ENCODE results near the gene GALNT10.

Gene GALNT10

GRCh38 chr5:154295551-154295950 lies 105.0 kb downstream of the GALNT10 start:
- peak overlapping the region; percentile 82 for H3K27ac Mint-ChIP-seq
- no peak for DNase-seq (ENCODE audit: low spot score in 2 of 2)
- no peak overlapping the region for H3K4me3 Mint-ChIP-seq
- H3K4me1 Mint-ChIP-seq, result peaks cover 12% of the 10 kb centered on the region
- ATAC-seq, result no peak
- peaks cover 59% of the 10 kb centered on the region for H3K36me3 Mint-ChIP-seq
- H3K9me3 Mint-ChIP-seq, result no peaks in the 10 kb centered on the region

- no peak overlapping the region for H3K4me3 Mint-ChIP-seq
- H3K4me1 Mint-ChIP-seq, result peaks cover 6% of the 10 kb centered on the region
- no peak overlapping the region for H3K27ac Mint-ChIP-seq
- DNase-seq (ENCODE audit: low spot score in 2 of 2) (no peak), ATAC-seq (no peak)
- no peaks in the 10 kb centered on the region for H3K9me3 Mint-ChIP-seq
- peaks cover 70% of the 10 kb centered on the region for H3K36me3 Mint-ChIP-seq
These were observed 106.1 kb downstream of the GALNT10 start for GRCh38 chr5:154296525-154297159.

- Mint-ChIP-seq H3K4me3 (no peak overlapping the region), H3K27ac (no peak overlapping the region), H3K4me1 (no peaks in the 10 kb centered on the region), H3K36me3 (peaks cover 75% of the 10 kb centered on the region), H3K9me3 (no peaks in the 10 kb centered on the region)
- no peak for DNase-seq (ENCODE audit: low spot score in 2 of 2)
- no peak for ATAC-seq
These were observed 107.5 kb downstream of the GALNT10 start for GRCh38 chr5:154298065-154298464.

GRCh38 chr5:154300207-154300883 lies 109.8 kb downstream of the GALNT10 start:
- Mint-ChIP-seq H3K27ac (no peak overlapping the region), H3K4me3 (no peak overlapping the region), H3K4me1 (no peaks in the 10 kb centered on the region), H3K36me3 (peaks cover 70% of the 10 kb centered on the region), H3K9me3 (peaks cover 7% of the 10 kb centered on the region)
- DNase-seq (ENCODE audit: low spot score in 2 of 2) (peak in 1 of 2 donors; percentile 26), ATAC-seq (no peak)

GRCh38 chr5:154301726-154302125 lies 111.2 kb downstream of the GALNT10 start:
- H3K4me3 Mint-ChIP-seq, result no peak overlapping the region
- peaks cover 9% of the 10 kb centered on the region for H3K4me1 Mint-ChIP-seq
- no peak for ATAC-seq
- peaks cover 7% of the 10 kb centered on the region for H3K9me3 Mint-ChIP-seq
- H3K36me3 Mint-ChIP-seq, result peaks cover 56% of the 10 kb centered on the region
- DNase-seq (ENCODE audit: low spot score in 2 of 2), result no peak
- H3K27ac Mint-ChIP-seq, result no peak overlapping the region

GRCh38 chr5:154302161-154302560 lies 111.6 kb downstream of the GALNT10 start:
- H3K9me3 Mint-ChIP-seq, result peaks cover 7% of the 10 kb centered on the region
- DNase-seq (ENCODE audit: low spot score in 2 of 2), result no peak
- no peak for ATAC-seq
- H3K4me1 Mint-ChIP-seq, result peaks cover 12% of the 10 kb centered on the region
- H3K4me3 Mint-ChIP-seq, result no peak overlapping the region
- peaks cover 52% of the 10 kb centered on the region for H3K36me3 Mint-ChIP-seq
- H3K27ac Mint-ChIP-seq, result no peak overlapping the region

- peaks cover 42% of the 10 kb centered on the region for H3K36me3 Mint-ChIP-seq
- ATAC-seq, result no peak
- peaks cover 12% of the 10 kb centered on the region for H3K4me1 Mint-ChIP-seq
- H3K9me3 Mint-ChIP-seq, result peaks cover 7% of the 10 kb centered on the region
- H3K4me3 Mint-ChIP-seq, result no peak overlapping the region
- H3K27ac Mint-ChIP-seq, result peak overlapping the region; percentile 35
- peak in 1 of 2 donors; percentile 2 for DNase-seq (ENCODE audit: low spot score in 2 of 2)
These were observed 112.6 kb downstream of the GALNT10 start for GRCh38 chr5:154303133-154303532.

GRCh38 chr5:154308443-154309370 lies 118.2 kb downstream of the GALNT10 start:
- Mint-ChIP-seq H3K4me3 (peak overlapping the region; percentile 1), H3K9me3 (peaks cover 7% of the 10 kb centered on the region), H3K4me1 (peaks cover 55% of the 10 kb centered on the region), H3K27ac (peak overlapping the region; percentile 66), H3K36me3 (peaks cover 5% of the 10 kb centered on the region)
- no peak for ATAC-seq
- no peak for DNase-seq (ENCODE audit: low spot score in 2 of 2)

- Mint-ChIP-seq H3K27ac (peak overlapping the region; percentile 66), H3K4me1 (peaks cover 61% of the 10 kb centered on the region), H3K9me3 (peaks cover 4% of the 10 kb centered on the region), H3K36me3 (no peaks in the 10 kb centered on the region), H3K4me3 (peak overlapping the region; percentile 1)
- DNase-seq (ENCODE audit: low spot score in 2 of 2) (no peak), ATAC-seq (no peak)
These were observed 118.8 kb downstream of the GALNT10 start for GRCh38 chr5:154309371-154309745.

GRCh38 chr5:154309805-154310204 lies 119.3 kb downstream of the GALNT10 start:
- no peak for DNase-seq (ENCODE audit: low spot score in 2 of 2)
- Mint-ChIP-seq H3K4me1 (peaks cover 61% of the 10 kb centered on the region), H3K4me3 (peak overlapping the region; percentile 1), H3K36me3 (no peaks in the 10 kb centered on the region), H3K9me3 (peaks cover under 1% of the 10 kb centered on the region), H3K27ac (peak overlapping the region; percentile 66)
- peak; percentile 60 for ATAC-seq

- Mint-ChIP-seq H3K27ac (peak overlapping the region; percentile 83), H3K4me3 (no peak overlapping the region), H3K36me3 (no peaks in the 10 kb centered on the region), H3K9me3 (no peaks in the 10 kb centered on the region), H3K4me1 (peaks cover 57% of the 10 kb centered on the region)
- no peak for DNase-seq (ENCODE audit: low spot score in 2 of 2)
- ATAC-seq, result peak; percentile 94
These were observed 120.8 kb downstream of the GALNT10 start for GRCh38 chr5:154311362-154311761.

GRCh38 chr5:154312000-154312399 lies 121.5 kb downstream of the GALNT10 start:
- no peaks in the 10 kb centered on the region for H3K9me3 Mint-ChIP-seq
- H3K4me1 Mint-ChIP-seq, result peaks cover 57% of the 10 kb centered on the region
- no peak for ATAC-seq
- no peaks in the 10 kb centered on the region for H3K36me3 Mint-ChIP-seq
- DNase-seq (ENCODE audit: low spot score in 2 of 2), result no peak
- no peak overlapping the region for H3K4me3 Mint-ChIP-seq
- peak overlapping the region; percentile 83 for H3K27ac Mint-ChIP-seq

GRCh38 chr5:154312576-154312975 lies 122.0 kb downstream of the GALNT10 start:
- ATAC-seq (no peak), DNase-seq (ENCODE audit: low spot score in 2 of 2) (no peak)
- Mint-ChIP-seq H3K27ac (no peak overlapping the region), H3K36me3 (no peaks in the 10 kb centered on the region), H3K9me3 (no peaks in the 10 kb centered on the region), H3K4me1 (peaks cover 63% of the 10 kb centered on the region), H3K4me3 (no peak overlapping the region)

GRCh38 chr5:154313360-154314017 lies 123.0 kb downstream of the GALNT10 start:
- no peak overlapping the region for H3K4me3 Mint-ChIP-seq
- H3K27ac Mint-ChIP-seq, result peak overlapping the region; percentile 51
- no peak for ATAC-seq

GRCh38 chr5:154315196-154315595 lies 124.7 kb downstream of the GALNT10 start:
- ATAC-seq (no peak), DNase-seq (ENCODE audit: low spot score in 2 of 2) (no peak)
- no peaks in the 10 kb centered on the region for H3K9me3 Mint-ChIP-seq
- no peak overlapping the region for H3K27ac Mint-ChIP-seq
- no peak overlapping the region for H3K4me3 Mint-ChIP-seq
- H3K36me3 Mint-ChIP-seq, result no peaks in the 10 kb centered on the region
- peaks cover 63% of the 10 kb centered on the region for H3K4me1 Mint-ChIP-seq

More at GRCh38 chr5:154313360-154314017, 123.0 kb downstream of the GALNT10 start:
- no peaks in the 10 kb centered on the region for H3K36me3 Mint-ChIP-seq
- no peaks in the 10 kb centered on the region for H3K9me3 Mint-ChIP-seq
- peaks cover 68% of the 10 kb centered on the region for H3K4me1 Mint-ChIP-seq
- DNase-seq (ENCODE audit: low spot score in 2 of 2), result no peak

Data from stimulated activated effector memory CD8-positive, alpha-beta T cell treated with anti-CD3 and anti-CD28 coated beads, Interleukin-12 subunit alpha, Interleukin-12 subunit beta, amount 100 ng/mL, for 72 hours (primary cell).